ENCODE data around the gene DNAJA2.

The DNAJA2 gene

GRCh38 chr16:46975908-46976470, 2.5 kb upstream of the DNAJA2 start:
- TF ChIP-seq, protein P1, sequence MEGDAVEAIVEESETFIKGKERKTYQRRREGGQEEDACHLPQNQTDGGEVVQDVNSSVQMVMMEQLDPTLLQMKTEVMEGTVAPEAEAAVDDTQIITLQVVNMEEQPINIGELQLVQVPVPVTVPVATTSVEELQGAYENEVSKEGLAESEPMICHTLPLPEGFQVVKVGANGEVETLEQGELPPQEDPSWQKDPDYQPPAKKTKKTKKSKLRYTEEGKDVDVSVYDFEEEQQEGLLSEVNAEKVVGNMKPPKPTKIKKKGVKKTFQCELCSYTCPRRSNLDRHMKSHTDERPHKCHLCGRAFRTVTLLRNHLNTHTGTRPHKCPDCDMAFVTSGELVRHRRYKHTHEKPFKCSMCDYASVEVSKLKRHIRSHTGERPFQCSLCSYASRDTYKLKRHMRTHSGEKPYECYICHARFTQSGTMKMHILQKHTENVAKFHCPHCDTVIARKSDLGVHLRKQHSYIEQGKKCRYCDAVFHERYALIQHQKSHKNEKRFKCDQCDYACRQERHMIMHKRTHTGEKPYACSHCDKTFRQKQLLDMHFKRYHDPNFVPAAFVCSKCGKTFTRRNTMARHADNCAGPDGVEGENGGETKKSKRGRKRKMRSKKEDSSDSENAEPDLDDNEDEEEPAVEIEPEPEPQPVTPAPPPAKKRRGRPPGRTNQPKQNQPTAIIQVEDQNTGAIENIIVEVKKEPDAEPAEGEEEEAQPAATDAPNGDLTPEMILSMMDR (IDR thresholded peaks at IDR 0.05), result no peak
- no peak for DNase-seq (ENCODE audit: low spot score)
- Histone ChIP-seq H3K27ac (no peak overlapping the region), H3K4me3 (no peak overlapping the region)

- H3K4me3 ChIP-seq, result no peak overlapping the region
- DNase-seq (ENCODE audit: low spot score), result no peak
- TF ChIP-seq, protein P1 (IDR thresholded peaks at IDR 0.05), result no peak
- no peak overlapping the region for H3K27ac ChIP-seq
These were observed 1.7 kb upstream of the DNAJA2 start for GRCh38 chr16:46975165-46975564.

GRCh38 chr16:46974352-46974751, 878 bp upstream of the DNAJA2 start:
- peak overlapping the region; percentile 99 for H3K4me3 ChIP-seq
- H3K27ac ChIP-seq, result peak overlapping the region; percentile 89 to 96
- DNase-seq (ENCODE audit: low spot score), result no peak
- TF ChIP-seq, protein P1 (IDR thresholded peaks at IDR 0.05), result no peak

DNA sequence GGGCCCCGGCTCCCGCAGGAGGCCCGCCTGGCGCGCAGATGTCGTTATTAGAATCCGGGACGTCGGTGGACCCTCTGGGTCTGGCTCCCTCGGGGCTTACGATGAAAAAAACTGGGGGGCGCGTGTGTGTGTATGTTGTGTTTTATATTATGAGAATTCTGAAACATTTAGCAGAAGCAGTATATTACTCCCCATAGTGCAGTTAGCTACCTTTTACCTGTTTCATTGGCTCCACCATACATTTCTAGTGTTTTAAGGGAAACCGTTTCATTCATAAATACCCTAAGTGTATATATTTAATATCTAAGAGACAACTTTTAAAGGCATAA, 486 bp upstream of the DNAJA2 start:
- Histone ChIP-seq H3K4me3 (peak overlapping the region; percentile 99), H3K27ac (peak overlapping the region; percentile 89 to 96)
- no peak for DNase-seq (ENCODE audit: low spot score)
- TF ChIP-seq, protein P1 (IDR thresholded peaks at IDR 0.05), result no peak

GRCh38 chr16:46972429-46973206, 856 bp downstream of the DNAJA2 start:
- TF ChIP-seq, protein P1 (IDR thresholded peaks at IDR 0.05), result no peak
- Histone ChIP-seq H3K4me3 (peak overlapping the region; percentile 99), H3K27ac (peak overlapping the region; percentile 89 to 96)
- DNase-seq (ENCODE audit: low spot score), result no peak

DNA sequence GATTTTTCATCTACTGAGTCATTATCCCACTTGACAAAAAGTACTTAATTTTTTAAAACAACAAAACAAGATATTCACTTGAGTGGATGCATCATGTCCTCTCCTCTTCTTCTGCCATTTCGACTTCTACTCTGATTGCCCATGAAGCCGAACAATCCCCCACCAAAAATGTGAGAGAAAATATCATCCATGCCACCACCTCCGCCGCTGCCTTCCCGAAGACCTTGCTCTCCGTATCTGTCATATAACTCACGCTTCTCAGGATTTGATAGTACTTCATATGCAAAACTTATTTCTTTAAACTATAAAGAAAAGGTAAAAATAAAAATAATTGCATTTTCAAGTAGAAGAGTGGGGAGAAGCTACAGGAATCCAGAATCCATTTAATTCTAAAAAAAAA, 2.2 kb downstream of the DNAJA2 start:
- Histone ChIP-seq H3K27ac (no peak overlapping the region), H3K4me3 (no peak overlapping the region)
- TF ChIP-seq, protein P1 (IDR thresholded peaks at IDR 0.05), result no peak

GRCh38 chr16:46970089-46970488, 3.4 kb downstream of the DNAJA2 start:
- Histone ChIP-seq H3K27ac (no peak overlapping the region), H3K4me3 (no peak overlapping the region)
- TF ChIP-seq, protein P1 (IDR thresholded peaks at IDR 0.05), result no peak
- no peak for DNase-seq (ENCODE audit: low spot score)

More for the DNA sequence above, 2.2 kb downstream of the DNAJA2 start:
- no peak for DNase-seq (ENCODE audit: low spot score)

All from coronary artery (tissue), 2 donors.